ENCODE results near the gene KIAA0825. TPM values are rescaled to one million over a fixed set of nuclear protein-coding genes. Genes with fewer than 3 reads are reported as not detected.
"Not testable (repeated sequence)": the region's sequence is repeated elsewhere in the genome, so short reads cannot be mapped to it uniquely, and the experiment has no call there.

Gene KIAA0825
- total RNA-seq, 1 donor from 2014 or later = 5.0 TPM

GRCh38 chr5:94159144-94159543 is 459.3 kb downstream of the KIAA0825 start:
- H3K36me3 Mint-ChIP-seq (ENCODE audit: unreplicated experiment) = peaks cover 2% of the 10 kb centered on the region
- H3K27me3 Mint-ChIP-seq (ENCODE audit: unreplicated experiment) = no peaks in the 10 kb centered on the region
- no peaks in the 10 kb centered on the region for H3K4me1 Mint-ChIP-seq (ENCODE audit: unreplicated experiment)
- H3K27ac Mint-ChIP-seq (ENCODE audit: unreplicated experiment) = no peak overlapping the region
- DNase-seq (ENCODE audit: extremely low spot score, unreplicated experiment) = no peak
- H3K4me3 Mint-ChIP-seq (ENCODE audit: unreplicated experiment) = no peak overlapping the region
- H3K9me3 Mint-ChIP-seq (ENCODE audit: unreplicated experiment) = peaks cover 3% of the 10 kb centered on the region
- TF ChIP-seq, protein P1, sequence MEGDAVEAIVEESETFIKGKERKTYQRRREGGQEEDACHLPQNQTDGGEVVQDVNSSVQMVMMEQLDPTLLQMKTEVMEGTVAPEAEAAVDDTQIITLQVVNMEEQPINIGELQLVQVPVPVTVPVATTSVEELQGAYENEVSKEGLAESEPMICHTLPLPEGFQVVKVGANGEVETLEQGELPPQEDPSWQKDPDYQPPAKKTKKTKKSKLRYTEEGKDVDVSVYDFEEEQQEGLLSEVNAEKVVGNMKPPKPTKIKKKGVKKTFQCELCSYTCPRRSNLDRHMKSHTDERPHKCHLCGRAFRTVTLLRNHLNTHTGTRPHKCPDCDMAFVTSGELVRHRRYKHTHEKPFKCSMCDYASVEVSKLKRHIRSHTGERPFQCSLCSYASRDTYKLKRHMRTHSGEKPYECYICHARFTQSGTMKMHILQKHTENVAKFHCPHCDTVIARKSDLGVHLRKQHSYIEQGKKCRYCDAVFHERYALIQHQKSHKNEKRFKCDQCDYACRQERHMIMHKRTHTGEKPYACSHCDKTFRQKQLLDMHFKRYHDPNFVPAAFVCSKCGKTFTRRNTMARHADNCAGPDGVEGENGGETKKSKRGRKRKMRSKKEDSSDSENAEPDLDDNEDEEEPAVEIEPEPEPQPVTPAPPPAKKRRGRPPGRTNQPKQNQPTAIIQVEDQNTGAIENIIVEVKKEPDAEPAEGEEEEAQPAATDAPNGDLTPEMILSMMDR (IDR thresholded peaks at IDR 0.05) = no peak

DNA sequence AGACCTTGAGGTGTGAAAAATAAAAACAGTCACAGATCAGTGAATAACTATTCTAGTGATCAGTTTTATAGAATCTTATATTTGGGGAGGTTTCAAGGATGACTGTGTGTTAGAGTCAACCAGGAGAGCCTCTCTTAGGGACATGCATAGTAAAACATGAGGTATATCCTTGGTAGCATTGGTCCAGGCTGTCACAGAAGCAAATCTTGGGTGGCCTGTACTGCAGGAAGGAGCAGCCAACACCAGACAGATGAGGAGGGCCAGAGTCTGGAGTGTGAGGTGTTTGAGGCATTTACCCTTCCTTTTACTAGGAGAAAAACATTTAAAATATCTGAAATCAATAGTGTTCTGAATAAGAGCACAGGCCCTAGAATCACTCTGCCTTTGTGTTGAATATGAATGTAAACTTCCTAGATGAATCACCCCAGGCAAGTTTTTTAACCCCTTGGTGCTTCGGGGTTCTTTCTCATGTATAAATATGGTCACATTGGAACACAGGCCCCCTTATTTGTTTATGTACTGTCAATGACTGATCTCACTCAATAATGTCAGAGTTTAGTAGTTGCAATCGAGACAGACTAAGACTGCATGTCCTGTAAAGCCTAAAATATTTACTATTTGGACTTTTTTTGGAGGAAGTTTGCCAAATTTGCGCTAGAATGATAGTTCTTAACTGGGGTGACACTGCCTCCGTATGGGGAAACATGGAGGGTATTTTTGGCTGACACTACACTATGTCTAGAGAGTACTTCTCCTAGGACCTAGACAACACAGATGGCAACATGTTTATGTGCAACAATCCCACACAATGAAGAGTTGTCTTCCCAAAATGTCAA is 460.5 kb downstream of the KIAA0825 start:
- Mint-ChIP-seq H3K4me1 (ENCODE audit: unreplicated experiment) (no peaks in the 10 kb centered on the region), H3K4me3 (ENCODE audit: unreplicated experiment) (no peak overlapping the region), H3K27ac (ENCODE audit: unreplicated experiment) (no peak overlapping the region), H3K9me3 (ENCODE audit: unreplicated experiment) (no peaks in the 10 kb centered on the region), H3K36me3 (ENCODE audit: unreplicated experiment) (no peaks in the 10 kb centered on the region), H3K27me3 (ENCODE audit: unreplicated experiment) (no peaks in the 10 kb centered on the region)
- TF ChIP-seq, protein P1 (IDR thresholded peaks at IDR 0.05) = no peak
- DNase-seq (ENCODE audit: extremely low spot score, unreplicated experiment) = no peak

GRCh38 chr5:94154672-94155071 is 463.7 kb downstream of the KIAA0825 start:
- Mint-ChIP-seq H3K36me3 (ENCODE audit: unreplicated experiment) (no peaks in the 10 kb centered on the region), H3K9me3 (ENCODE audit: unreplicated experiment) (no peaks in the 10 kb centered on the region), H3K4me3 (ENCODE audit: unreplicated experiment) (no peak overlapping the region), H3K27ac (ENCODE audit: unreplicated experiment) (no peak overlapping the region), H3K27me3 (ENCODE audit: unreplicated experiment) (no peaks in the 10 kb centered on the region), H3K4me1 (ENCODE audit: unreplicated experiment) (no peaks in the 10 kb centered on the region)
- DNase-seq (ENCODE audit: extremely low spot score, unreplicated experiment) = no peak
- TF ChIP-seq, protein P1 (IDR thresholded peaks at IDR 0.05) = no peak

DNA sequence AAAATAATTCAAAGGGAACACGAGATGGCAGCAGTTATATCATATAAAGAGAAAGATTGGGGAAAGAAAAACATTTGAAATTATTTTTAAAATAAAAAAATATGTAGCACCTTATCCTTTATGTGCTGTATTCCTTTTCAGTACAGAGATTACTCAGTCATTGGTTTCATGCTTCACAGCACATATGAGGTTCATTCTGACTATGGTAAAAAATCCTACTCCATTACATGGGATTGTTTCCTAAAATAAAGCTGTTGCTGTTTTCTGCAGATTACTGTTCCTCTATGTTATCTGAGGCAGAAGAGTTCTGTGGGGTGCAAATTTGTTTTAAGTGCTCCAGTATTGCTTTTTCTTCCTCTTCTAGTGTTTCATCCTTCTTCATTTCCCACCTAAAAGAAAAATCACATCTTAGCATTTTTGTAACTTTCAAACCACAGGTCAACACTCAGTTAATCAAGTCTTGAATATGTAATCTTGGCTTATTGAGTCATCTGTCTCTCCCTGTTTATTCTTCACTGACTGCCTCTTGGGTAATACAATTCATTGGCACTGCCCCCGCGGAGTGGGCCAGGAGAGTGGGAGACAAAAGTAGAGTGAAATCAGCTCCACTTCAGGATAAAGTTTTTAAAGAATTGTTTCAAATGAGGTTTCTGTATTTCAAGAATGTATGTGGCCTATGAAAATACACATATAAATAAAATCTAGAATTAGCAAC is 464.5 kb downstream of the KIAA0825 start:
- no peak for DNase-seq (ENCODE audit: extremely low spot score, unreplicated experiment)
- H3K4me3 Mint-ChIP-seq (ENCODE audit: unreplicated experiment) = no peak overlapping the region
- H3K36me3 Mint-ChIP-seq (ENCODE audit: unreplicated experiment) = no peaks in the 10 kb centered on the region
- no peak overlapping the region for H3K27ac Mint-ChIP-seq (ENCODE audit: unreplicated experiment)
- TF ChIP-seq, protein P1 (IDR thresholded peaks at IDR 0.05) = no peak
- no peaks in the 10 kb centered on the region for H3K9me3 Mint-ChIP-seq (ENCODE audit: unreplicated experiment)
- no peaks in the 10 kb centered on the region for H3K27me3 Mint-ChIP-seq (ENCODE audit: unreplicated experiment)
- no peaks in the 10 kb centered on the region for H3K4me1 Mint-ChIP-seq (ENCODE audit: unreplicated experiment)

- H3K36me3 Mint-ChIP-seq (ENCODE audit: unreplicated experiment) = not testable (repeated sequence)
Measured at GRCh38 chr5:94143621-94144020, 474.8 kb downstream of the KIAA0825 start.

More at GRCh38 chr5:94143621-94144020, 474.8 kb downstream of the KIAA0825 start:
- not testable (repeated sequence) for DNase-seq (ENCODE audit: extremely low spot score, unreplicated experiment); H3K27me3 Mint-ChIP-seq (ENCODE audit: unreplicated experiment); H3K27ac Mint-ChIP-seq (ENCODE audit: unreplicated experiment); H3K4me3 Mint-ChIP-seq (ENCODE audit: unreplicated experiment); H3K4me1 Mint-ChIP-seq (ENCODE audit: unreplicated experiment)
- peaks cover 39% of the 10 kb centered on the region for H3K9me3 Mint-ChIP-seq (ENCODE audit: unreplicated experiment)

Measured in osteocyte (in vitro differentiated cells).